A549 (cell line): ENCODE results near the gene CHRM5. TPM values are rescaled to one million over a fixed set of nuclear protein-coding genes. Genes with fewer than 3 reads are reported as not detected.
A peak's percentile ranks its signal among the peaks of the same experiment; 100 is the strongest.

Experiments used
- ATAC-seq, 2 experiments: fragments of 200-7000 bp in 1 of 2; fragments of >200 bp in 1 of 2; cut with Nextera tagmentation in 1 of 2; cut with Tn5 transposase in 1 of 2; 3 replicates each; pipeline versions ENCODE4 v1.8.0 to v1.9.1; 2018 to 2020; ENCODE audit warnings: mild to moderate bottlenecking in 1 of 2, moderate library complexity in 1 of 2
- CTCF ChIA-PET: fragments of 300-600 bp; sonication (Branson Sonifier 250); formaldehyde crosslinking; extraction: SDS; loops from one replicate; lab custom pipeline; 2021; ENCODE audit warnings: antibody characterized with exemption, inconsistent platforms; lab: Yijun Ruan, JAX
- POLR2A ChIA-PET: fragments of 350-600 bp; formaldehyde crosslinking; extraction: SDS; loops from one replicate; lab custom pipeline; 2021; ENCODE audit warnings: antibody characterized with exemption, inconsistent platforms; lab: Yijun Ruan, JAX
- DNase-seq, 2 experiments: peaks; one replicate each; pipeline versions ENCODE4 v3.0.0 to v3.0.0-alpha.2; 2011 to 2016; ENCODE audit warnings: low read depth in 1 of 2, low spot score in 1 of 2
- FAIRE-seq: peaks from 2 replicates; lab custom pipeline; 2011; peaks lifted over from hg19 to GRCh38; lab: Jason Lieb, UNC
- H3K27ac ChIP-seq, 2 experiments: fragments of >200 bp; sonication (Bioruptor Twin); formaldehyde crosslinking; 3 replicates each; pipeline ENCODE4 v1.5.1; 2016 to 2017
- H3K4me1 ChIP-seq: fragments of >200 bp; sonication (Bioruptor Twin); formaldehyde crosslinking; 3 replicates; pipeline ENCODE4 v1.6.1; 2016
- H3K4me2 ChIP-seq: fragments of >200 bp; sonication (Bioruptor Twin); formaldehyde crosslinking; 3 replicates; pipeline ENCODE4 v1.6.1; 2016
- H3K4me3 ChIP-seq: fragments of >200 bp; sonication (Bioruptor Twin); formaldehyde crosslinking; 3 replicates; pipeline ENCODE4 v1.5.1; 2016
- H3K9me3 ChIP-seq: fragments of >200 bp; sonication (Bioruptor Twin); formaldehyde crosslinking; 3 replicates; pipeline ENCODE4 v1.6.1; 2016
- CHD2 ChIP-seq: fragments of 150-350 bp; IDR thresholded peaks from 2 replicates; pipeline ENCODE4 v1.6.1; 2014; ENCODE audit warnings: low read length; ENCODE audit not compliant: partially characterized antibody
- GATA3 ChIP-seq: IDR thresholded peaks from 2 replicates; pipeline ENCODE4 v1.6.1; 2012; ENCODE audit warnings: borderline replicate concordance
- HEYL ChIP-seq: fragments of 250-450 bp; sonication (Bioruptor Pico); IDR thresholded peaks from 2 replicates; pipeline ENCODE4 v1.8.0; 2021; ENCODE audit warnings: mild to moderate bottlenecking, moderate library complexity
- HOXA7 ChIP-seq: fragments of 250-450 bp; sonication (Bioruptor Pico); IDR thresholded peaks from 2 replicates; pipeline ENCODE4 v1.5.0; 2020; ENCODE audit warnings: mild to moderate bottlenecking, moderate library complexity
- JUN ChIP-seq, 2 experiments: fragments of >200 bp; sonication (Bioruptor Twin); formaldehyde crosslinking; IDR thresholded peaks; 2 replicates in 1 of 2; 3 replicates in 1 of 2; pipeline ENCODE4 v1.6.1; 2016 to 2017
- KDM5A ChIP-seq: fragments of 200-600 bp; sonication (generic); IDR thresholded peaks from 2 replicates; pipeline ENCODE4 v1.6.1; 2016; ENCODE audit warnings: antibody characterized with exemption, mild to moderate bottlenecking
- MAFK ChIP-seq: fragments of 450-650 bp; IDR thresholded peaks from 2 replicates; pipeline ENCODE4 v1.6.1; 2014; ENCODE audit not compliant: partially characterized antibody
- NPAS2 ChIP-seq: fragments of 250-450 bp; sonication (Bioruptor Pico); IDR thresholded peaks from 2 replicates; pipeline ENCODE4 v1.8.0; 2022; ENCODE audit warnings: mild to moderate bottlenecking, moderate library complexity, borderline replicate concordance
- PHF8 ChIP-seq: fragments of 200-600 bp; sonication (generic); IDR thresholded peaks from 2 replicates; pipeline ENCODE4 v1.6.1; 2016; ENCODE audit warnings: low read depth, mild to moderate bottlenecking, antibody characterized with exemption, moderate library complexity, borderline replicate concordance
- POLR2A ChIP-seq: IDR thresholded peaks from 2 replicates; pipeline ENCODE4 v1.6.1; 2012; ENCODE audit warnings: mild to moderate bottlenecking, low read length
- POLR2AphosphoS2 ChIP-seq: conservative IDR thresholded peaks from 2 replicates; pipeline ENCODE4 v1.6.1; 2012; ENCODE audit warnings: low read length, improper control_type of control experiment, inconsistent platforms
- RARB ChIP-seq: fragments of 250-450 bp; sonication (Bioruptor Pico); IDR thresholded peaks from 2 replicates; pipeline ENCODE4 v1.8.0; 2021; ENCODE audit warnings: mild to moderate bottlenecking, moderate library complexity
- SMC3 ChIP-seq: fragments of >200 bp; sonication (Bioruptor Twin); formaldehyde crosslinking; IDR thresholded peaks from 3 replicates; pipeline ENCODE4 v1.6.1; 2018; ENCODE audit warnings: inconsistent platforms
- SREBF2 ChIP-seq: fragments of 450-650 bp; IDR thresholded peaks from 2 replicates; pipeline ENCODE4 v1.6.1; 2014; ENCODE audit warnings: mild to moderate bottlenecking, moderate library complexity
- TFCP2L1 ChIP-seq: fragments of 250-450 bp; sonication (Bioruptor Pico); IDR thresholded peaks from 2 replicates; pipeline ENCODE4 v1.5.0; 2021; ENCODE audit warnings: mild to moderate bottlenecking
- ZSCAN20 ChIP-seq: fragments of 250-450 bp; sonication (Bioruptor Pico); IDR thresholded peaks from 2 replicates; pipeline ENCODE4 v1.8.0; 2022; ENCODE audit warnings: mild to moderate bottlenecking, moderate library complexity
- WGBS: methylation state at CpG from one replicate; pipeline ENCODE4 v1.1.6; 2017; ENCODE audit errors: missing lambda C conversion rate; 5-methylcytosine and 5-hydroxymethylcytosine counted together
- polyA plus RNA-seq, 4 experiments: library from polyadenylated mRNA; depleted of rRNA in 3 of 4; stranded (reverse); fragments of >200 nt; fragmentation: RNase III in 1 of 4; extraction: RNeasy Plus Mini Kit Qiagen cat#74134 plus additional on column Dnase treatment in 1 of 4; gene quantifications; 2 replicates in 3 of 4; 3 replicates in 1 of 4; pipeline ENCODE4 v1.2.3, GENCODE V29; 2011 to 2017
- TF ChIP-seq, protein P1 (sequence below): fragments of >200 bp; sonication (Bioruptor Twin); formaldehyde crosslinking; IDR thresholded peaks from 3 replicates; pipeline ENCODE4 v1.6.1; 2016
- TF ChIP-seq, protein P2 (sequence below): fragments of 250-450 bp; sonication (Bioruptor Pico); IDR thresholded peaks from 2 replicates; pipeline ENCODE4 v1.5.0; 2020; ENCODE audit warnings: low read depth, mild to moderate bottlenecking, moderate library complexity
- TF ChIP-seq, protein P3 (sequence below): fragments of 200-600 bp; sonication (generic); IDR thresholded peaks from 2 replicates; pipeline ENCODE4 v1.6.1; 2016; ENCODE audit warnings: antibody characterized with exemption, mild to moderate bottlenecking, moderate library complexity
- TF ChIP-seq, protein P4 (sequence below): IDR thresholded peaks from 2 replicates; pipeline ENCODE4 v1.6.1; 2012; ENCODE audit warnings: low read depth, borderline replicate concordance
- TF ChIP-seq, protein P5 (sequence below): IDR thresholded peaks from 2 replicates; pipeline ENCODE4 v1.6.1; 2012
- TF ChIP-seq, protein P6 (sequence below): fragments of 150-350 bp; IDR thresholded peaks from 2 replicates; pipeline ENCODE4 v1.6.1; 2014; ENCODE audit warnings: low read depth, mild to moderate bottlenecking, low read length

CHRM5 gene
- polyA plus RNA-seq, 2 of the 4 experiments (the other 2 are of a cell fraction) = not detected

DNA sequence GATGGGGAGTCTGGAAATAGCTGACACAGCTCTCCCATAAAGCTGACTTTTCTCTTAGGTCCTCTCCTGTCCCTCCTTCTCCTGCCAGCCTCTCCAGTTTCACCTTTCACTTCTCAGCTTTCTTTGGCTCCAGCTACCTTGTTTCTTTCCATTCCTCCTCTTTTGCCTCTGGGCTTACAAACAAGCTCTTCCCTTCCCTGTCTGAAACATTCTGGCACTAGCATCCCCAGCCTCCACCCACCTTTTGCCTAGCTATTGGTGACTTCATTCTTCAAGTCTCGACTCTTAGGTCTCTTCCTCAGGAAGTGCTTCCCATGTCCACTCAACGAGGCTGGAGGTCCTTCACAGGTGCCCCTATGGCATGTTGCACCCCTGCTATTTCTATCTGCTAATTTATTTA is 91.2 kb downstream of the CHRM5 start:
- no peak for ATAC-seq
- TF ChIP-seq MAFK (peak; percentile 6), RARB (CRISPR knock-in tag) (no peak), POLR2A (no peak)
- TF ChIP-seq, all 56 proteins: peak for 1
- no peak overlapping the region for H3K4me2 ChIP-seq
- no peak overlapping the region for H3K4me3 ChIP-seq
- ChIA-PET POLR2A (no interaction called here), CTCF (interaction anchor here (0.9 to 11.1 kb wide), 5 partner anchors 19 to 308 kb away, joined by 3 to 112 read pairs (median 6); partner anchors contain the start of genes KATNBL1 and LPCAT4)
- 0 out of 3 replicates have a peak, but pooled peaks cover 4% of the 10 kb centered on the region for H3K4me1 ChIP-seq
- FAIRE-seq (no peak), DNase-seq (no peak)
- WGBS = 10% methylated on average over 2 of the region's 2 CpGs
- H3K27ac ChIP-seq = no peak overlapping the region
- no peaks in the 10 kb centered on the region for H3K9me3 ChIP-seq

DNA sequence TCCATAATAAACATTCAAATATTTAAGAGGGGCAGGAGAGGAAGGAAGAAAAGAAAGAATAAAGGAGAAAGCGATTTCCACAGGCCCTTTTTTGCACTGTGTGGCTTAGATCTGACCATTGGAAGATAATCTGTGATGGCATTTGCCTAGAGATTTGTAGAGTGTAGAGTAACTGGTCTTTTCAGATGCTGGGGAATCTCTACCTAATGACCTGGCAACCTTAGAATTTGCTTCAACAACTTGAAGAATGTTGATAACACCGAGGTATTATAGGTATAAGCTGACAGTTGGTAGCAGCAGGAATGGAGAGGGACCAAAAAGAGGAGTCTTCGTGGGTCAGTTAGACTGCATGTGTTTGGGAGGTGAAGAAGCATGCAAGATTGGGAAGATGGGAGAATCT is 91.6 kb downstream of the CHRM5 start:
- ChIA-PET CTCF (interaction anchor here (0.9 to 11.1 kb wide), 8 partner anchors 8 to 308 kb away, joined by 3 to 112 read pairs (median 10); partner anchors contain the start of genes KATNBL1 and LPCAT4), POLR2A (no interaction called here)
- 0 out of 3 replicates have a peak, but pooled peaks cover 4% of the 10 kb centered on the region for H3K4me1 ChIP-seq
- WGBS = 14% methylated on average over 3 of the region's 3 CpGs
- H3K4me2 ChIP-seq = no peak overlapping the region
- FAIRE-seq (no peak), DNase-seq (no peak), ATAC-seq (no peak)
- no peaks in the 10 kb centered on the region for H3K9me3 ChIP-seq
- H3K4me3 ChIP-seq = no peak overlapping the region
- TF ChIP-seq SREBF2 (no peak), JUN (IDR thresholded peaks at IDR 0.05) (no peak), KDM5A (no peak), GATA3 (no peak)
- TF ChIP-seq, protein P1, sequence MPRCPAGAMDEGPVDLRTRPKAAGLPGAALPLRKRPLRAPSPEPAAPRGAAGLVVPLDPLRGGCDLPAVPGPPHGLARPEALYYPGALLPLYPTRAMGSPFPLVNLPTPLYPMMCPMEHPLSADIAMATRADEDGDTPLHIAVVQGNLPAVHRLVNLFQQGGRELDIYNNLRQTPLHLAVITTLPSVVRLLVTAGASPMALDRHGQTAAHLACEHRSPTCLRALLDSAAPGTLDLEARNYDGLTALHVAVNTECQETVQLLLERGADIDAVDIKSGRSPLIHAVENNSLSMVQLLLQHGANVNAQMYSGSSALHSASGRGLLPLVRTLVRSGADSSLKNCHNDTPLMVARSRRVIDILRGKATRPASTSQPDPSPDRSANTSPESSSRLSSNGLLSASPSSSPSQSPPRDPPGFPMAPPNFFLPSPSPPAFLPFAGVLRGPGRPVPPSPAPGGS = no peak
- TF ChIP-seq, protein P2, sequence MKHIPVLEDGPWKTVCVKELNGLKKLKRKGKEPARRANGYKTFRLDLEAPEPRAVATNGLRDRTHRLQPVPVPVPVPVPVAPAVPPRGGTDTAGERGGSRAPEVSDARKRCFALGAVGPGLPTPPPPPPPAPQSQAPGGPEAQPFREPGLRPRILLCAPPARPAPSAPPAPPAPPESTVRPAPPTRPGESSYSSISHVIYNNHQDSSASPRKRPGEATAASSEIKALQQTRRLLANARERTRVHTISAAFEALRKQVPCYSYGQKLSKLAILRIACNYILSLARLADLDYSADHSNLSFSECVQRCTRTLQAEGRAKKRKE = no peak
- H3K27ac ChIP-seq = no peak overlapping the region

DNA sequence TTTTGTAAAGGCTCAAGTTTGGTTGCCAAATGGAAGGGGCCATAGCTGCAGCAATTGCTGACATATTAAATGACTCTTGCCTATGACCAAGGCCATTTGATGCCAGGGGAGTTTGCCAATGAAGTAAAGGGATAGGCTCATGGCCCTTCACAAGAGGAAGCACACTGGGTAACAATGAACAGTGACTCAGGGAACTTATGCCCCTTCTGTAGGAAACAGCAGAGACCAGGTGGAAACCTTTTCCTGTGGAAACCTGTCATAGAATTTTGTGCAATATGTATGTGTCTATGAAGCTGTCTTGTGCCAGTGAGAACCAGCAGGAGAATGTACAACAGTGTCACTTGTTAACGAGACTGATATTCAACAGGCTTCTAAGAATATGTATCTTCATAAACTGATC is 96.1 kb downstream of the CHRM5 start:
- CTCF ChIA-PET = interaction anchor here (1.5 to 11.1 kb wide), 5 partner anchors 8 to 145 kb away, joined by 4 to 112 read pairs (median 28); partner anchors contain the start of gene KATNBL1
- FAIRE-seq = no peak
- ATAC-seq = no peak

DNA sequence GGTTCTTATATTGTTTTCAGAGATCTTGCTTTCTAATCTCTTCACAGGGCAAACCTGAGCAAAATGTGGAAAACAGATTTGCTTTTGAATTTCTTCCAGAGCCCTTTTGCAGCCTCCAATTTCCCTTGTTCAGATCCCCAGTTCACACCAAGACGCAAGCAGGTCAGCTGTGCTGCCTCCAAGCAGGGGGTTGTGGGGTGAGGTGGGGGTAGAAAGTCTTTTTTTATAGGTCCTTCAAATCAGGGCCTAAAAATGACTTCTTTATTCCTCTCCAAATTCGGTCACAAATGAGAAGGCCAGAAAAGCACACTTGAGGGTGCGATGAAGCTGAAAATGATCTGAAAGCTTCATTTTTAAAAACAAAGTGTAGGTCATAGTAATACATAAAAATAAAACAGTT is 97.0 kb downstream of the CHRM5 start:
- POLR2A ChIA-PET = no interaction called here
- TF ChIP-seq PHF8 (no peak), TFCP2L1 (no peak), HEYL (CRISPR knock-in tag) (no peak), POLR2AphosphoS2 (no peak), SMC3 (no peak)
- TF ChIP-seq, protein P3, sequence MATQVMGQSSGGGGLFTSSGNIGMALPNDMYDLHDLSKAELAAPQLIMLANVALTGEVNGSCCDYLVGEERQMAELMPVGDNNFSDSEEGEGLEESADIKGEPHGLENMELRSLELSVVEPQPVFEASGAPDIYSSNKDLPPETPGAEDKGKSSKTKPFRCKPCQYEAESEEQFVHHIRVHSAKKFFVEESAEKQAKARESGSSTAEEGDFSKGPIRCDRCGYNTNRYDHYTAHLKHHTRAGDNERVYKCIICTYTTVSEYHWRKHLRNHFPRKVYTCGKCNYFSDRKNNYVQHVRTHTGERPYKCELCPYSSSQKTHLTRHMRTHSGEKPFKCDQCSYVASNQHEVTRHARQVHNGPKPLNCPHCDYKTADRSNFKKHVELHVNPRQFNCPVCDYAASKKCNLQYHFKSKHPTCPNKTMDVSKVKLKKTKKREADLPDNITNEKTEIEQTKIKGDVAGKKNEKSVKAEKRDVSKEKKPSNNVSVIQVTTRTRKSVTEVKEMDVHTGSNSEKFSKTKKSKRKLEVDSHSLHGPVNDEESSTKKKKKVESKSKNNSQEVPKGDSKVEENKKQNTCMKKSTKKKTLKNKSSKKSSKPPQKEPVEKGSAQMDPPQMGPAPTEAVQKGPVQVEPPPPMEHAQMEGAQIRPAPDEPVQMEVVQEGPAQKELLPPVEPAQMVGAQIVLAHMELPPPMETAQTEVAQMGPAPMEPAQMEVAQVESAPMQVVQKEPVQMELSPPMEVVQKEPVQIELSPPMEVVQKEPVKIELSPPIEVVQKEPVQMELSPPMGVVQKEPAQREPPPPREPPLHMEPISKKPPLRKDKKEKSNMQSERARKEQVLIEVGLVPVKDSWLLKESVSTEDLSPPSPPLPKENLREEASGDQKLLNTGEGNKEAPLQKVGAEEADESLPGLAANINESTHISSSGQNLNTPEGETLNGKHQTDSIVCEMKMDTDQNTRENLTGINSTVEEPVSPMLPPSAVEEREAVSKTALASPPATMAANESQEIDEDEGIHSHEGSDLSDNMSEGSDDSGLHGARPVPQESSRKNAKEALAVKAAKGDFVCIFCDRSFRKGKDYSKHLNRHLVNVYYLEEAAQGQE = no peak
- TF ChIP-seq, protein P4, sequence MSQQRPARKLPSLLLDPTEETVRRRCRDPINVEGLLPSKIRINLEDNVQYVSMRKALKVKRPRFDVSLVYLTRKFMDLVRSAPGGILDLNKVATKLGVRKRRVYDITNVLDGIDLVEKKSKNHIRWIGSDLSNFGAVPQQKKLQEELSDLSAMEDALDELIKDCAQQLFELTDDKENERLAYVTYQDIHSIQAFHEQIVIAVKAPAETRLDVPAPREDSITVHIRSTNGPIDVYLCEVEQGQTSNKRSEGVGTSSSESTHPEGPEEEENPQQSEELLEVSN = no peak
- TF ChIP-seq, protein P5, sequence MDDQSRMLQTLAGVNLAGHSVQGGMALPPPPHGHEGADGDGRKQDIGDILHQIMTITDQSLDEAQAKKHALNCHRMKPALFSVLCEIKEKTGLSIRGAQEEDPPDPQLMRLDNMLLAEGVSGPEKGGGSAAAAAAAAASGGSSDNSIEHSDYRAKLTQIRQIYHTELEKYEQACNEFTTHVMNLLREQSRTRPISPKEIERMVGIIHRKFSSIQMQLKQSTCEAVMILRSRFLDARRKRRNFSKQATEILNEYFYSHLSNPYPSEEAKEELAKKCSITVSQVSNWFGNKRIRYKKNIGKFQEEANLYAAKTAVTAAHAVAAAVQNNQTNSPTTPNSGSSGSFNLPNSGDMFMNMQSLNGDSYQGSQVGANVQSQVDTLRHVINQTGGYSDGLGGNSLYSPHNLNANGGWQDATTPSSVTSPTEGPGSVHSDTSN = no peak
- TF ChIP-seq, protein P6, sequence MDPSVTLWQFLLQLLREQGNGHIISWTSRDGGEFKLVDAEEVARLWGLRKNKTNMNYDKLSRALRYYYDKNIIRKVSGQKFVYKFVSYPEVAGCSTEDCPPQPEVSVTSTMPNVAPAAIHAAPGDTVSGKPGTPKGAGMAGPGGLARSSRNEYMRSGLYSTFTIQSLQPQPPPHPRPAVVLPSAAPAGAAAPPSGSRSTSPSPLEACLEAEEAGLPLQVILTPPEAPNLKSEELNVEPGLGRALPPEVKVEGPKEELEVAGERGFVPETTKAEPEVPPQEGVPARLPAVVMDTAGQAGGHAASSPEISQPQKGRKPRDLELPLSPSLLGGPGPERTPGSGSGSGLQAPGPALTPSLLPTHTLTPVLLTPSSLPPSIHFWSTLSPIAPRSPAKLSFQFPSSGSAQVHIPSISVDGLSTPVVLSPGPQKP = no peak

More for the DNA sequence above, 96.1 kb downstream of the CHRM5 start:
- WGBS = 0% methylated on average over 1 of the region's 1 CpG
- Histone ChIP-seq H3K9me3 (no peaks in the 10 kb centered on the region), H3K4me2 (no peak overlapping the region), H3K27ac (no peak overlapping the region), H3K4me3 (no peak overlapping the region)
- TF ChIP-seq HOXA7 (CRISPR knock-in tag) (no peak), CHD2 (no peak), NPAS2 (no peak), ZSCAN20 (CRISPR knock-in tag) (no peak)
- TF ChIP-seq, all 56 proteins: peak for 0
- POLR2A ChIA-PET = no interaction called here
- no peak for DNase-seq
- H3K4me1 ChIP-seq = no peaks in the 10 kb centered on the region

More for the DNA sequence above, 97.0 kb downstream of the CHRM5 start:
- Histone ChIP-seq H3K9me3 (no peaks in the 10 kb centered on the region), H3K4me1 (no peaks in the 10 kb centered on the region), H3K4me2 (no peak overlapping the region), H3K27ac (no peak overlapping the region), H3K4me3 (no peak overlapping the region)
- CTCF ChIA-PET = interaction anchor here (1.2 to 11.1 kb wide), 3 partner anchors 13 to 144 kb away, joined by 3 to 112 read pairs (median 28); partner anchors contain the start of gene KATNBL1
- no peak for FAIRE-seq
- ATAC-seq = no peak
- no peak for DNase-seq
- 76% methylated on average over 3 of the region's 3 CpGs for WGBS
